Sigmoid colon (tissue), 7 donors: ENCODE results near the gene ERCC8. TPM values are rescaled to one million over a fixed set of nuclear protein-coding genes. Genes with fewer than 3 reads are reported as not detected.

Experiments
- DNase-seq: peaks from one replicate; pipeline ENCODE4 v3.0.0-alpha.2; 2019
- H3K27ac ChIP-seq, 4 donors: fragments of 200-600 bp; sonication (generic); one replicate each; pipeline ENCODE4 v1.5.1; 2016 to 2019; ENCODE audit warnings: mild to moderate bottlenecking in 1 of 4
- H3K27me3 ChIP-seq, 3 donors: fragments of 200-600 bp; sonication (generic); one replicate each; pipeline ENCODE4 v1.5.1; 2019; ENCODE audit warnings: mild to moderate bottlenecking in 1 of 3
- H3K36me3 ChIP-seq, 4 donors: fragments of 200-600 bp; sonication (generic); one replicate each; pipeline ENCODE4 v1.5.1; 2016 to 2019
- H3K4me1 ChIP-seq, 4 donors: fragments of 200-600 bp; sonication (generic); one replicate each; pipeline ENCODE4 v1.5.1; 2017 to 2019
- H3K4me3 ChIP-seq, 4 donors: fragments of 200-600 bp; sonication (generic); one replicate each; pipeline ENCODE4 v1.5.1; 2017 to 2019; ENCODE audit warnings: mild to moderate bottlenecking in 2 of 4, moderate library complexity in 1 of 4
- H3K9me3 ChIP-seq, 4 donors: fragments of 200-600 bp in 3 of 4; sonication (generic) in 3 of 4; one replicate each; pipeline versions ENCODE4 v1.5.1 to v1.6.1; 2013 to 2019
- EP300 ChIP-seq, 4 donors: sonication (generic); formaldehyde crosslinking; IDR thresholded peaks; one replicate each; pipeline ENCODE4 v1.6.1; 2017; ENCODE audit warnings: antibody characterized with exemption in 4 of 4
- POLR2A ChIP-seq, 2 donors: fragments of 450-650 bp; IDR thresholded peaks; one replicate each; pipeline ENCODE4 v1.6.1; 2016; ENCODE audit warnings: antibody characterized with exemption in 2 of 2, mild to moderate bottlenecking in 2 of 2, moderate library complexity in 2 of 2
- POLR2AphosphoS5 ChIP-seq, 4 donors: sonication (generic); formaldehyde crosslinking; IDR thresholded peaks; one replicate each; pipeline ENCODE4 v1.6.1; 2017; ENCODE audit warnings: antibody characterized with exemption in 4 of 4
- WGBS, 2 donors: extraction: QIAGEN DNeasy Blood & Tissue Kit; methylation state at CpG; one replicate each; pipeline ENCODE4 v1.1.7; 2013; 5-methylcytosine and 5-hydroxymethylcytosine counted together
- intact Hi-C: fragments of 100-400 bp; cut with DNase I; formaldehyde crosslinking; loops from one replicate; pipeline ENCODE4 v1.15.1; 2023
- polyA plus RNA-seq, 3 donors: library from polyadenylated mRNA; stranded (reverse); fragments of 200-250 nt; gene quantifications; one replicate each; pipeline ENCODE4 v1.2.3, GENCODE V29; 2013
- total RNA-seq, 4 donors: library from RNA; depleted of rRNA; stranded (reverse); fragments of >200 nt; gene quantifications; one replicate each; pipeline ENCODE4 v1.1.0, GENCODE V29; 2016
- TF ChIP-seq, protein P1 (sequence below), 4 experiments: fragments of 450-650 bp in 3 of 4; fragments of 200-600 bp in 1 of 4; IDR thresholded peaks; one replicate each; pipeline ENCODE4 v1.5.1; 2016 to 2019; ENCODE audit warnings: antibody characterized with exemption in 4 of 4, mild to moderate bottlenecking in 3 of 4, moderate library complexity in 2 of 4
- donor health status: healthy with polysubstance abuse.
- donor health status: Bipolar disorder and iron deficiency.
- donor health status: healthy.

The ERCC8 gene
- total and polyA plus RNA-seq, 7 donors, result 5.8 to 16.4 (median 8.8) TPM

GRCh38 chr5:60856066-60856465 is 88.8 kb downstream of the ERCC8 start:
- no peak for DNase-seq
- Histone ChIP-seq H3K9me3 (peaks cover 0 to 3% (median 0%) of the 10 kb centered on the region in 4 donors), H3K36me3 (no peaks in the 10 kb centered on the region), H3K27me3 (no peaks in the 10 kb centered on the region), H3K4me1 (no peaks in the 10 kb centered on the region), H3K4me3 (no peak overlapping the region), H3K27ac (no peak overlapping the region)
- WGBS, 2 donors, result 93 to 100% methylated on average over 1 of the region's 1 CpG
- intact Hi-C loops, result no loop called here
- no peak for TF ChIP-seq POLR2AphosphoS5 (IDR thresholded peaks at IDR 0.05)
- TF ChIP-seq EP300 (IDR thresholded peaks at IDR 0.05), result no peak
- no peak for TF ChIP-seq POLR2A (IDR thresholded peaks at IDR 0.05)
- TF ChIP-seq, protein P1, sequence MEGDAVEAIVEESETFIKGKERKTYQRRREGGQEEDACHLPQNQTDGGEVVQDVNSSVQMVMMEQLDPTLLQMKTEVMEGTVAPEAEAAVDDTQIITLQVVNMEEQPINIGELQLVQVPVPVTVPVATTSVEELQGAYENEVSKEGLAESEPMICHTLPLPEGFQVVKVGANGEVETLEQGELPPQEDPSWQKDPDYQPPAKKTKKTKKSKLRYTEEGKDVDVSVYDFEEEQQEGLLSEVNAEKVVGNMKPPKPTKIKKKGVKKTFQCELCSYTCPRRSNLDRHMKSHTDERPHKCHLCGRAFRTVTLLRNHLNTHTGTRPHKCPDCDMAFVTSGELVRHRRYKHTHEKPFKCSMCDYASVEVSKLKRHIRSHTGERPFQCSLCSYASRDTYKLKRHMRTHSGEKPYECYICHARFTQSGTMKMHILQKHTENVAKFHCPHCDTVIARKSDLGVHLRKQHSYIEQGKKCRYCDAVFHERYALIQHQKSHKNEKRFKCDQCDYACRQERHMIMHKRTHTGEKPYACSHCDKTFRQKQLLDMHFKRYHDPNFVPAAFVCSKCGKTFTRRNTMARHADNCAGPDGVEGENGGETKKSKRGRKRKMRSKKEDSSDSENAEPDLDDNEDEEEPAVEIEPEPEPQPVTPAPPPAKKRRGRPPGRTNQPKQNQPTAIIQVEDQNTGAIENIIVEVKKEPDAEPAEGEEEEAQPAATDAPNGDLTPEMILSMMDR (IDR thresholded peaks at IDR 0.05), result no peak

DNA sequence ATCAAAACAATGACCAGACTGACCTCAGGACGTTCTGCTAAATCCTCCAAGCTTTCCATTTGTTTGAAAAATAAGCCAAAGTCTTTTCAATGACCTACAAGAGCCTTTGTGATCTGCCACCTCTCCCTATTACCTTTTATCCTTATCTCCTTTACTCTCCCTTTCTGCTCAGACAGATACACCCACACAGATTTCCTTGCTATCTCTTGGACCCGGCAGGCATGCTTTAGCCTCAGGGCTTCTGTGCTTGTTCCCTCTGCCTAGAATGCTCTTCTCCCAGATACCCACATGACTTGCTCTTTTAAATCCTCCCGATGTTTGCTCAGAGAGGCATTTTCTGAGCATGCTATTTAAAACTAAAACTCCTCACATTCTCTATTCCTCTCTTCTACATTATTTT is 91.9 kb downstream of the ERCC8 start:
- 59 to 60% methylated on average over 3 of the region's 3 CpGs for WGBS, 2 donors
- Histone ChIP-seq H3K4me1 (no peaks in the 10 kb centered on the region), H3K9me3 (peaks cover 0 to 3% (median 0%) of the 10 kb centered on the region in 4 donors), H3K27me3 (no peaks in the 10 kb centered on the region), H3K27ac (no peak overlapping the region), H3K4me3 (no peak overlapping the region), H3K36me3 (no peaks in the 10 kb centered on the region)
- TF ChIP-seq, protein P1 (IDR thresholded peaks at IDR 0.05), result no peak
- TF ChIP-seq POLR2AphosphoS5 (IDR thresholded peaks at IDR 0.05) (no peak), POLR2A (IDR thresholded peaks at IDR 0.05) (no peak), EP300 (IDR thresholded peaks at IDR 0.05) (no peak)
- DNase-seq, result no peak
- intact Hi-C loops, result no loop called here

- Histone ChIP-seq H3K4me3 (no peak overlapping the region), H3K27me3 (no peaks in the 10 kb centered on the region), H3K27ac (no peak overlapping the region), H3K36me3 (no peaks in the 10 kb centered on the region), H3K9me3 (no peaks in the 10 kb centered on the region), H3K4me1 (no peaks in the 10 kb centered on the region)
- intact Hi-C loops, result no loop called here
- DNase-seq, result no peak
- no peak for TF ChIP-seq POLR2AphosphoS5 (IDR thresholded peaks at IDR 0.05)
- WGBS, 2 donors, result 49 to 58% methylated on average over 2 of the region's 2 CpGs
Measured at GRCh38 chr5:60852317-60852716, 92.6 kb downstream of the ERCC8 start.

DNA sequence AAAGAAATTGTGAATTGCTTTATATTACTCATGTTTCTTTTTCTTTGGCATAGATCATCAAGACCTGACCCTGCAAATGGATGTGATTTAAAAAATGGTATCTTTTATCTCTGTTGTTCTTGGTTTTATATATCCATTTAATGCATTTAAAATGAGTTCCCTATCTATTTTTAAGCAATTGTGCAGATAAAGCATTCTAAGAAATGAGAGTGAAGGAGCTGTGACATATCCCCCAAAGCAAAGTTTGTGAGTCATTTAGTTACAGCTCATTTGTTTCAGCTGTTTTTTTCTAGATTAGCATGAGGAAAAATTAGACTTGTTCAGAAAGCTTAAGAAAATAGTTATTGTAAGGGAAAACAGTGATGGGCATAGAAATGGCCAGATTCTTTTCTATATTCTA is 93.2 kb downstream of the ERCC8 start:
- H3K4me1 ChIP-seq, result no peaks in the 10 kb centered on the region
- intact Hi-C loops, result no loop called here
- no peaks in the 10 kb centered on the region for H3K9me3 ChIP-seq
- no peak for DNase-seq
- TF ChIP-seq EP300 (IDR thresholded peaks at IDR 0.05) (no peak), POLR2AphosphoS5 (IDR thresholded peaks at IDR 0.05) (no peak), POLR2A (IDR thresholded peaks at IDR 0.05) (no peak)
- TF ChIP-seq, protein P1 (IDR thresholded peaks at IDR 0.05), result no peak
- no peaks in the 10 kb centered on the region for H3K36me3 ChIP-seq
- H3K27ac ChIP-seq, result no peak overlapping the region
- no peaks in the 10 kb centered on the region for H3K27me3 ChIP-seq
- H3K4me3 ChIP-seq, result no peak overlapping the region

DNA sequence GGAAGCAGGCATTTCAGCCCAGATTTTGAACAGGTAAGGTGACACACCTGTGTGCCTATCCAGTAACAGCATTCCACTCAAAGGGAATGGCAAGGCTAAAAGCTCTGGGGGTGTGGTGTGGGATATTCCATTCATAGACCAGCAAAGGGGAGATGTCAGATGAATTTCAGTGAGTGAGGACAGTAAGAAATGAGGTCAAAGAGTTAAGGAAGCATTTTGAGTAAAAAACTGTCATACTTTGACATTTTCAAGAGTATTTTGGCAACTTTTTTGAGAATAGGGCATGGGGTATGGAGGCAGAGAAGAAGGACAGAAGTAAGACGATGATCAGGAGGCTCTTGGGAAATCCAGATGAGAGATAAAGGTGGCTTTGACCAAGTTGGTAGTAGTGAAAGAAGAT is 98.6 kb downstream of the ERCC8 start:
- intact Hi-C loops, result no loop called here
- Histone ChIP-seq H3K36me3 (no peaks in the 10 kb centered on the region), H3K4me3 (no peak overlapping the region), H3K27me3 (peaks cover 9 to 49% (median 18%) of the 10 kb centered on the region in 3 donors), H3K4me1 (peaks cover 0 to 21% (median 14%) of the 10 kb centered on the region in 4 donors), H3K27ac (no peak overlapping the region), H3K9me3 (no peaks in the 10 kb centered on the region)
- TF ChIP-seq POLR2AphosphoS5 (IDR thresholded peaks at IDR 0.05) (no peak), EP300 (IDR thresholded peaks at IDR 0.05) (no peak), POLR2A (IDR thresholded peaks at IDR 0.05) (no peak)
- TF ChIP-seq, protein P1 (IDR thresholded peaks at IDR 0.05), result no peak
- WGBS, 2 donors, result 95 to 100% methylated on average over 1 of the region's 1 CpG
- no peak for DNase-seq
